IMR-90 (cell line): Measurements from ENCODE around the gene KCNIP3. TPM values are rescaled to one million over a fixed set of nuclear protein-coding genes. Genes with fewer than 3 reads are reported as not detected.

Source experiments
- ATAC-seq: fragments of 200-7000 bp; cut with Tn5 transposase; 2 replicates; pipeline ENCODE4 v1.9.1; 2020; ENCODE audit warnings: low read depth, mild to moderate bottlenecking, moderate library complexity
- BruUV-seq: library from RNA; stranded (reverse); fragments of 400-500 nt; replicated peaks from 2 replicates; lab custom pipeline; 2021; lab: Mats Ljungman, UMichigan
- CTCF ChIA-PET: fragments of 300-600 bp; formaldehyde crosslinking; extraction: SDS; loops from one replicate; lab custom pipeline; 2021; ENCODE audit warnings: antibody characterized with exemption; lab: Yijun Ruan, JAX
- POLR2A ChIA-PET: fragments of 300-600 bp; sonication (Branson Sonifier 250); formaldehyde crosslinking; loops from one replicate; lab custom pipeline; 2022; ENCODE audit warnings: antibody characterized with exemption; ENCODE audit not compliant: unreplicated experiment; lab: Charles Lee
- DNase-seq: peaks from one replicate; pipeline ENCODE4 v3.0.0; 2013
- H2AFZ ChIP-seq: replicated peaks from 2 replicates; pipeline ENCODE3; 2013; ENCODE audit warnings: low read length, mild to moderate bottlenecking; ENCODE audit not compliant: poor library complexity
- H2AK5ac ChIP-seq: 2 replicates; pipeline ENCODE4 v1.6.1; 2013; ENCODE audit warnings: low read depth, low read length, inconsistent platforms
- H2AK9ac ChIP-seq: replicated peaks from 2 replicates; pipeline ENCODE3; 2013; ENCODE audit warnings: mild to moderate bottlenecking, low read depth, low read length, moderate library complexity; ENCODE audit not compliant: poor library complexity
- H2BK120ac ChIP-seq: 2 replicates; pipeline ENCODE4 v1.6.1; 2013; ENCODE audit warnings: low read depth, low read length, inconsistent platforms
- H2BK15ac ChIP-seq: 3 replicates; pipeline ENCODE4 v1.6.1; 2013; ENCODE audit warnings: low read depth, low read length, inconsistent platforms
- H2BK20ac ChIP-seq: 2 replicates; pipeline ENCODE4 v1.6.1; 2013; ENCODE audit warnings: low read depth, mild to moderate bottlenecking, inconsistent platforms, low read length, moderate library complexity
- H2BK5ac ChIP-seq: 2 replicates; pipeline ENCODE4 v1.6.1; 2013; ENCODE audit warnings: mild to moderate bottlenecking, low read depth, low read length, inconsistent platforms; ENCODE audit not compliant: poor library complexity, severe bottlenecking
- H3K14ac ChIP-seq: replicated peaks from 2 replicates; pipeline ENCODE4 v1.6.1; 2013; ENCODE audit warnings: low read depth, low read length, inconsistent platforms
- H3K18ac ChIP-seq: 2 replicates; pipeline ENCODE4 v1.6.1; 2013; ENCODE audit warnings: low read depth, low read length, control low read depth
- H3K23ac ChIP-seq: 2 replicates; pipeline ENCODE4 v1.6.1; 2013; ENCODE audit warnings: low read depth, low read length, inconsistent platforms
- H3K27ac ChIP-seq: 2 replicates; pipeline ENCODE4 v1.5.1; 2013; ENCODE audit warnings: mild to moderate bottlenecking, control low read depth, low read length; ENCODE audit not compliant: insufficient read depth
- H3K27me3 ChIP-seq: 2 replicates; pipeline ENCODE4 v1.6.1; 2013; ENCODE audit warnings: low read length; ENCODE audit not compliant: control insufficient read depth, insufficient read depth
- H3K36me3 ChIP-seq: 2 replicates; pipeline ENCODE4 v1.6.1; 2013; ENCODE audit warnings: low read length, mixed read lengths; ENCODE audit not compliant: control insufficient read depth, insufficient read depth
- H3K4ac ChIP-seq: 2 replicates; pipeline ENCODE4 v1.6.1; 2013; ENCODE audit warnings: low read depth, low read length, inconsistent platforms
- H3K4me1 ChIP-seq: 2 replicates; pipeline ENCODE4 v1.6.1; 2013; ENCODE audit warnings: low read length, mixed read lengths; ENCODE audit not compliant: control insufficient read depth, insufficient read depth
- H3K4me2 ChIP-seq: 2 replicates; pipeline ENCODE4 v1.6.1; 2013; ENCODE audit warnings: low read depth, mild to moderate bottlenecking, control low read depth, low read length, moderate library complexity
- H3K4me3 ChIP-seq: 2 replicates; pipeline ENCODE4 v1.5.1; 2013; ENCODE audit warnings: low read depth, mild to moderate bottlenecking, control low read depth, low read length, moderate library complexity; ENCODE audit not compliant: insufficient read depth
- H3K56ac ChIP-seq: 2 replicates; pipeline ENCODE4 v1.6.1; 2013; ENCODE audit warnings: low read length, inconsistent platforms; ENCODE audit not compliant: insufficient read depth; ENCODE audit errors: extremely low read depth
- H3K79me1 ChIP-seq, 2 experiments: 2 replicates each; pipeline ENCODE4 v1.6.1; 2013; ENCODE audit warnings: low read length in 2 of 2, inconsistent platforms in 1 of 2, low read depth in 1 of 2
- H3K9ac ChIP-seq: 2 replicates; pipeline ENCODE4 v1.6.1; 2013; ENCODE audit warnings: low read depth, low read length, control low read depth
- H3K9me1 ChIP-seq: 2 replicates; pipeline ENCODE4 v1.6.1; 2013; ENCODE audit warnings: low read length, inconsistent platforms; ENCODE audit not compliant: insufficient read depth
- H3K9me3 ChIP-seq: 2 replicates; pipeline ENCODE4 v1.6.1; 2013; ENCODE audit warnings: low read length; ENCODE audit not compliant: control insufficient read depth, insufficient read depth
- H4K20me1 ChIP-seq: 2 replicates; pipeline ENCODE4 v1.6.1; 2013; ENCODE audit warnings: low read length, inconsistent platforms; ENCODE audit not compliant: insufficient read depth
- H4K5ac ChIP-seq: 2 replicates; pipeline ENCODE4 v1.6.1; 2013; ENCODE audit warnings: mild to moderate bottlenecking, low read depth, low read length, control low read depth
- H4K8ac ChIP-seq, 2 experiments: 2 replicates each; pipeline ENCODE4 v1.6.1; 2013; ENCODE audit warnings: low read depth in 2 of 2, low read length in 2 of 2, control low read depth in 1 of 2, inconsistent platforms in 1 of 2
- H4K91ac ChIP-seq: 2 replicates; pipeline ENCODE4 v1.6.1; 2013; ENCODE audit warnings: low read depth, low read length, inconsistent platforms; ENCODE audit not compliant: insufficient read depth
- MAFK ChIP-seq: IDR thresholded peaks from 2 replicates; pipeline ENCODE4 v1.6.1; 2012; ENCODE audit warnings: low read depth, low read length, improper control_type of control experiment
- WGBS, 2 experiments: methylation state at CpG; one replicate each; pipeline versions ENCODE4 v1.1.5 to v1.1.7; 2013; ENCODE audit warnings: missing lambda C conversion rate in 2 of 2; ENCODE audit not compliant: insufficient read length in 1 of 2; ENCODE audit errors: extremely low coverage in 2 of 2; 5-methylcytosine and 5-hydroxymethylcytosine counted together
- dilution Hi-C: fragments of 300-500 bp; cut with HindIII; formaldehyde crosslinking; loops from one replicate; pipeline ENCODE4 v1.14.3; 2018; ENCODE audit warnings: low sequenced_read_pairs; ENCODE audit not compliant: unreplicated experiment
- in situ Hi-C: fragments of 300-500 bp; cut with MboI; formaldehyde crosslinking; loops from 3 replicates; pipeline ENCODE4 v1.14.3; 2019; ENCODE audit warnings: low sequenced_read_pairs, inconsistent platforms, mixed read lengths
- intact Hi-C: fragments of 100-400 bp; cut with micrococcal nuclease; formaldehyde crosslinking; loops from 2 replicates; pipeline ENCODE4 v1.10.0; 2022
- polyA plus RNA-seq, 3 experiments: library from polyadenylated mRNA; depleted of rRNA; stranded (reverse); fragments of >200 nt; gene quantifications; 2 replicates each; pipeline ENCODE4 v1.2.3, GENCODE V29; 2012; ENCODE audit warnings: low replicate concordance in 1 of 3
- total RNA-seq: library from RNA; depleted of rRNA; stranded (reverse); fragments of >200 nt; gene quantifications from 2 replicates; pipeline ENCODE4 v1.2.3, GENCODE V29; 2012
- TF ChIP-seq, protein P1 (sequence below): fragments of 150-350 bp; IDR thresholded peaks from 2 replicates; pipeline ENCODE4 v1.6.1; 2016; ENCODE audit warnings: low read depth, mild to moderate bottlenecking, low read length, moderate library complexity, borderline replicate concordance

Gene KCNIP3
- total and polyA plus RNA-seq, 2 of the 4 experiments (the other 2 are of a cell fraction), result 0.72 to 1.4 TPM

DNA sequence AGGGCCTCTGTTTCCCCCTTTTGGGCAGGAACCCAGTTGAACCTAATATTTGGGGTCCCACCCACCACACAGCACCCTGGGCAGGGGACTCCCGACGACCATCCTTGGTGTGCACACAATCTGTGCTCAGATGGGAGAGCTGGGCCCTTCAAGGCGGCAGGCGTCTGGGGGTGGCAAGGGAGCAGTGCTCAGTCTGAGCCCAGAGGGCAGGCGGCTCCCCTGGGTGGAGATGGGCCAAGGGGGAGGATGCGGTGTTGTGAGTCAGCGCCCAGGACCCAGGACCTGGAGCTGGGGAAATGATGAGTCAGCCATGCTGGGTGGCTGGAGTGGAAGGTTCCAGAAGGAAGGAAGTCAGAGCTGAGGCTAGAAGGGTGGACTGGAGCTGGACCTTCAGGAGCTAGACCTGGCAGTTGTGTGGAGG is 19.1 kb upstream of the KCNIP3 start:
- peak; percentile 30 for TF ChIP-seq MAFK
- TF ChIP-seq, protein P1, sequence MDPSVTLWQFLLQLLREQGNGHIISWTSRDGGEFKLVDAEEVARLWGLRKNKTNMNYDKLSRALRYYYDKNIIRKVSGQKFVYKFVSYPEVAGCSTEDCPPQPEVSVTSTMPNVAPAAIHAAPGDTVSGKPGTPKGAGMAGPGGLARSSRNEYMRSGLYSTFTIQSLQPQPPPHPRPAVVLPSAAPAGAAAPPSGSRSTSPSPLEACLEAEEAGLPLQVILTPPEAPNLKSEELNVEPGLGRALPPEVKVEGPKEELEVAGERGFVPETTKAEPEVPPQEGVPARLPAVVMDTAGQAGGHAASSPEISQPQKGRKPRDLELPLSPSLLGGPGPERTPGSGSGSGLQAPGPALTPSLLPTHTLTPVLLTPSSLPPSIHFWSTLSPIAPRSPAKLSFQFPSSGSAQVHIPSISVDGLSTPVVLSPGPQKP, result no peak
- Histone ChIP-seq H3K18ac (no peak overlapping the region), H2BK5ac (no peak overlapping the region), H3K9me1 (no peaks in the 10 kb centered on the region), H3K9ac (no peak overlapping the region), H2AK9ac (no peak overlapping the region), H3K27me3 (no peaks in the 10 kb centered on the region), H2AFZ (no peak overlapping the region), H3K56ac (no peak overlapping the region), H4K8ac (no peak overlapping the region), H4K20me1 (no peaks in the 10 kb centered on the region), H3K36me3 (no peaks in the 10 kb centered on the region), H4K5ac (no peak overlapping the region), H3K4me1 (no peaks in the 10 kb centered on the region), H3K4ac (no peak overlapping the region), H2BK120ac (no peak overlapping the region), H3K9me3 (no peaks in the 10 kb centered on the region), H2BK20ac (no peak overlapping the region), H3K79me1 (no peaks in the 10 kb centered on the region), H3K4me3 (no peak overlapping the region), H2AK5ac (no peak overlapping the region), H3K27ac (no peak overlapping the region), H2BK15ac (no peak overlapping the region), H3K23ac (no peak overlapping the region), H3K4me2 (no peak overlapping the region), H4K91ac (no peak overlapping the region), H3K14ac (no peak overlapping the region)
- intact Hi-C loops (no loop called here), dilution Hi-C loops (no loop called here), in situ Hi-C loops (no loop called here)
- peak; percentile 24 for DNase-seq
- 100% methylated on average over 5 of the region's 7 CpGs; no CpG with 5 or more reads in 1 of the 2 experiments for WGBS, 2 experiments
- POLR2A ChIA-PET, result no interaction called here
- ATAC-seq, result no peak; the same call in none of the 2 replicates
- CTCF ChIA-PET, result no interaction called here
- BruUV-seq, result no TSS peak
